HFFc6 (cell line): Measurements from ENCODE around the gene HLA-G. TPM values are rescaled to one million over a fixed set of nuclear protein-coding genes. Genes with fewer than 3 reads are reported as not detected.

ENCODE experiments used
- DNase-seq: peaks from one replicate; pipeline ENCODE4 v3.0.0-alpha.2; 2018
- H3K27ac Mint-ChIP-seq: 2 replicates; pipeline ENCODE4 v1.8.0; 2020; ENCODE audit warnings: mild to moderate bottlenecking, mixed read lengths
- H3K27me3 Mint-ChIP-seq: 2 replicates; pipeline ENCODE4 v1.8.0; 2021; ENCODE audit warnings: mild to moderate bottlenecking, moderate library complexity, mixed read lengths; ENCODE audit not compliant: insufficient read depth
- H3K36me3 Mint-ChIP-seq: 2 replicates; pipeline ENCODE4 v1.8.0; 2021; ENCODE audit warnings: low read depth, mixed read lengths
- H3K4me1 Mint-ChIP-seq: 2 replicates; pipeline ENCODE4 v1.8.0; 2020; ENCODE audit warnings: low read depth, mixed read lengths
- H3K4me3 Mint-ChIP-seq: 2 replicates; pipeline ENCODE4 v1.8.0; 2020; ENCODE audit warnings: mild to moderate bottlenecking, moderate library complexity, mixed read lengths
- H3K9me3 Mint-ChIP-seq: 2 replicates; pipeline ENCODE4 v1.8.0; 2020; ENCODE audit warnings: mild to moderate bottlenecking, mixed read lengths
- CTCF ChIP-seq: fragments of 200-600 bp; sonication (generic); IDR thresholded peaks from 2 replicates; pipeline ENCODE4 v1.5.0; 2021; ENCODE audit warnings: antibody characterized with exemption, mild to moderate bottlenecking
- total RNA-seq, 6 experiments: library from RNA; stranded (reverse); fragmentation: NEBNext Ultra II Directional; extraction: Animal tissue kit (Norgen Biotek cat#: 25700); gene quantifications; 2 replicates in 1 of 6; 3 replicates in 5 of 6; pipeline ENCODE4 v1.2.3, GENCODE V29; 2021

Gene HLA-G
- total RNA-seq, 6 experiments from 2014 or later, result 0.16 to 0.48 (median 0.24) TPM; not detected in 2

- Mint-ChIP-seq H3K27me3 (peaks cover 9% of the 10 kb centered on the region), H3K9me3 (no peaks in the 10 kb centered on the region), H3K4me3 (no peak overlapping the region), H3K36me3 (no peaks in the 10 kb centered on the region), H3K4me1 (peaks cover 4% of the 10 kb centered on the region), H3K27ac (no peak overlapping the region)
- TF ChIP-seq CTCF, result no peak
- no peak for DNase-seq
These were observed 8.7 kb upstream of the HLA-G start for GRCh38 chr6:29818892-29819291.

GRCh38 chr6:29824144-29824543, 3.5 kb upstream of the HLA-G start:
- H3K9me3 Mint-ChIP-seq, result no peaks in the 10 kb centered on the region
- no peaks in the 10 kb centered on the region for H3K36me3 Mint-ChIP-seq
- peaks cover 22% of the 10 kb centered on the region for H3K27me3 Mint-ChIP-seq
- no peak overlapping the region for H3K4me3 Mint-ChIP-seq
- H3K4me1 Mint-ChIP-seq, result no peaks in the 10 kb centered on the region
- TF ChIP-seq CTCF, result no peak
- no peak overlapping the region for H3K27ac Mint-ChIP-seq
- no peak for DNase-seq

GRCh38 chr6:29825848-29826247, 1.8 kb upstream of the HLA-G start:
- Mint-ChIP-seq H3K4me1 (no peaks in the 10 kb centered on the region), H3K9me3 (no peaks in the 10 kb centered on the region)

GRCh38 chr6:29826271-29826670, 1.4 kb upstream of the HLA-G start:
- DNase-seq, result no peak
- TF ChIP-seq CTCF, result no peak
- no peak overlapping the region for H3K27ac Mint-ChIP-seq
- no peaks in the 10 kb centered on the region for H3K9me3 Mint-ChIP-seq
- no peaks in the 10 kb centered on the region for H3K36me3 Mint-ChIP-seq
- H3K4me1 Mint-ChIP-seq, result no peaks in the 10 kb centered on the region
- peaks cover 39% of the 10 kb centered on the region for H3K27me3 Mint-ChIP-seq
- H3K4me3 Mint-ChIP-seq, result no peak overlapping the region

More at GRCh38 chr6:29825848-29826247, 1.8 kb upstream of the HLA-G start:
- TF ChIP-seq CTCF, result no peak
- Mint-ChIP-seq H3K4me3 (no peak overlapping the region), H3K27me3 (peaks cover 34% of the 10 kb centered on the region), H3K27ac (no peak overlapping the region), H3K36me3 (no peaks in the 10 kb centered on the region)
- no peak for DNase-seq

GRCh38 chr6:29828471-29828797, 809 bp downstream of the HLA-G start:
- Mint-ChIP-seq H3K36me3 (no peaks in the 10 kb centered on the region), H3K27ac (no peak overlapping the region), H3K4me1 (no peaks in the 10 kb centered on the region), H3K4me3 (no peak overlapping the region), H3K9me3 (no peaks in the 10 kb centered on the region), H3K27me3 (peaks cover 51% of the 10 kb centered on the region)
- TF ChIP-seq CTCF, result no peak
- no peak for DNase-seq

GRCh38 chr6:29829766-29830165, 2.1 kb downstream of the HLA-G start:
- H3K27ac Mint-ChIP-seq, result no peak overlapping the region
- peaks cover 54% of the 10 kb centered on the region for H3K27me3 Mint-ChIP-seq
- no peak for TF ChIP-seq CTCF
- DNase-seq, result no peak
- no peaks in the 10 kb centered on the region for H3K36me3 Mint-ChIP-seq
- H3K4me3 Mint-ChIP-seq, result no peak overlapping the region
- H3K9me3 Mint-ChIP-seq, result no peaks in the 10 kb centered on the region
- no peaks in the 10 kb centered on the region for H3K4me1 Mint-ChIP-seq
